ENCODE measurements around the gene EPB41L5. TPM values are rescaled to one million over a fixed set of nuclear protein-coding genes. Genes with fewer than 3 reads are reported as not detected.

The EPB41L5 gene
- total RNA-seq, 1 experiment from 2014 or later: 83.0 TPM

DNA sequence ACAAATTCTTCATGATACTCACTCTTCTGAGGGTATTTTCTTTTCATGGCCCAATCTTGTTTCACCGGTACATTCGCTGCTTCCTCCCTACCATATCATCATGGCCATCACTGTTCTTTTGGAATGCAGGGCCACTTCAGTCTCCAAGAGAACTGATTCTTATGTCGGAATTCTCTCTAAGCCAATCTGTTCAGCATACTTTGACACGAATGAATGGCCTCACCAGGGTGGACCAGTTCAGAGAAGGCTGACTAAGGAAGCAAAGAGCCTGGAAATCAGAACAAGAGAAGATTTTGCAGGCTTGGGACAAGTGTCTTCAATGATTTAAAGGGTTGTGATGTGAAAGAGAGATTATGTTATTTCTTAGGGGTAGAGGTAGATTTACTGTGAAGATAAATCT lies 5.0 kb upstream of the EPB41L5 start:
- Mint-ChIP-seq H3K4me1 (ENCODE audit: low read depth, unreplicated experiment) (peaks cover 13% of the 10 kb centered on the region), H3K4me3 (ENCODE audit: unreplicated experiment) (no peak overlapping the region), H3K9me3 (ENCODE audit: unreplicated experiment) (no peaks in the 10 kb centered on the region), H3K27ac (ENCODE audit: unreplicated experiment) (no peak overlapping the region), H3K36me3 (ENCODE audit: insufficient read depth, unreplicated experiment) (no peaks in the 10 kb centered on the region), H3K27me3 (ENCODE audit: insufficient read depth, unreplicated experiment) (no peaks in the 10 kb centered on the region)
- no peaks in the 10 kb centered on the region for H3K4me1 ChIP-seq
- intact Hi-C loops (cut with micrococcal nuclease; ENCODE audit: unreplicated experiment): no loop called here
- no TSS peak for BruUV-seq (replicated peaks)
- H3K27me3 ChIP-seq (replicated peaks; ENCODE audit: control insufficient read depth, insufficient read depth, low read length): no peaks in the 10 kb centered on the region
- no peaks in the 10 kb centered on the region for H3K9me3 ChIP-seq
- H3K36me3 ChIP-seq (ENCODE audit: control insufficient read depth, insufficient read depth, low read length): no peaks in the 10 kb centered on the region
- no peak overlapping the region for H3K4me3 ChIP-seq (ENCODE audit: low read depth, low read length)
- no peak for TF ChIP-seq CTCF (IDR thresholded peaks at IDR 0.05; ENCODE audit: insufficient read depth in 1 of 2, low read depth in 1 of 2, low read length in 1 of 2, severe bottlenecking in 1 of 2, unreplicated experiment in 1 of 2)
- ChIA-PET CTCF (no interaction called here), POLR2A (no interaction called here)
- DNase-seq: no peak

- POLR2A ChIA-PET: interaction anchor here (0.6 to 1.3 kb wide), 10 partner anchors 8 to 525 kb away, joined by 3 to 13 read pairs (median 4); partner anchors contain the start of gene TMEM185B
- H3K4me1 Mint-ChIP-seq (ENCODE audit: low read depth, unreplicated experiment): peaks cover 28% of the 10 kb centered on the region
- H3K4me3 Mint-ChIP-seq (ENCODE audit: unreplicated experiment): peak overlapping the region; percentile 74
- peak overlapping the region; percentile 81 for H3K27ac Mint-ChIP-seq (ENCODE audit: unreplicated experiment)
- no peak for DNase-seq
- H3K36me3 Mint-ChIP-seq (ENCODE audit: insufficient read depth, unreplicated experiment): peaks cover 24% of the 10 kb centered on the region
- no peaks in the 10 kb centered on the region for H3K27me3 Mint-ChIP-seq (ENCODE audit: insufficient read depth, unreplicated experiment)
- H3K4me1 ChIP-seq: peaks cover 9% of the 10 kb centered on the region
- no peaks in the 10 kb centered on the region for H3K9me3 ChIP-seq
- intact Hi-C loops (cut with micrococcal nuclease; ENCODE audit: unreplicated experiment): loop anchor here (2.0 to 10.0 kb wide), 4 partner anchors 20 to 258 kb away; partner anchors contain the start of gene PTPN4
- no peak for TF ChIP-seq CTCF (IDR thresholded peaks at IDR 0.05; ENCODE audit: insufficient read depth in 1 of 2, low read depth in 1 of 2, low read length in 1 of 2, severe bottlenecking in 1 of 2, unreplicated experiment in 1 of 2)
- BruUV-seq (replicated peaks): TSS peak; percentile 79
- peak overlapping the region; percentile 62 for H3K4me3 ChIP-seq (ENCODE audit: low read depth, low read length)
- H3K27me3 ChIP-seq (replicated peaks; ENCODE audit: control insufficient read depth, insufficient read depth, low read length): no peaks in the 10 kb centered on the region
- no peaks in the 10 kb centered on the region for H3K36me3 ChIP-seq (ENCODE audit: control insufficient read depth, insufficient read depth, low read length)
- H3K9me3 Mint-ChIP-seq (ENCODE audit: unreplicated experiment): no peaks in the 10 kb centered on the region
- CTCF ChIA-PET: no interaction called here
These were observed 514 bp upstream of the EPB41L5 start for GRCh38 chr2:120012363-120012762.

DNA sequence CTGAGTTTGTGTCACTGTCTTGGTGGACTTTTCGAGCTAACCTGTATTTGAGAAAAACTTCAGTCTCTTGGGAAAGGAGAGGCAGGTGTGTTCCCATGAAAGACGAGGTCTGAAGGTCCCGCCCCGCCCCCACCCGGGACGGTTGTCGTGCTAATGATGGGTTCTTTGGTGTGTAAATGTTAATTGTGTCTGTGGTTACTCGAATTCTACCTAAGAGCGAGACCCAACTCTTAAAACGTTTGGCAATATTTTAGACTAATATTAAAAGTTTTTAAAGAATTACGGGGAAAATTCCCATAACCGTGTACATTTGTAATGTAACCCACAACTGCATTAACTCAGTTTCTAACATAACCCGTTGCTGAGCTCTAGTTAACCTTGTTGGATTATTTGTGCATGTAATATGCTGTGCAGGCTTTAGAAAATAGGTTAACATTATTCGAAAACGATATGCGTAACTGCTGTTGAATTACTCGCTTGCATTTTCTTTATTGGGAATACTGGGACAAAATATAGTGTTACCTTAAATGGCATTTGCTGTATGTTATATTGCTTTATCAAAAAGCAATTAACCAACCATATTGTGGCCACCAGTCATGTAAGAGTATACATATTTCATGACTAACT lies 833 bp downstream of the EPB41L5 start:
- Mint-ChIP-seq H3K4me1 (ENCODE audit: low read depth, unreplicated experiment) (peaks cover 23% of the 10 kb centered on the region), H3K27me3 (ENCODE audit: insufficient read depth, unreplicated experiment) (no peaks in the 10 kb centered on the region), H3K36me3 (ENCODE audit: insufficient read depth, unreplicated experiment) (peaks cover 24% of the 10 kb centered on the region), H3K9me3 (ENCODE audit: unreplicated experiment) (no peaks in the 10 kb centered on the region), H3K4me3 (ENCODE audit: unreplicated experiment) (peak overlapping the region; percentile 74), H3K27ac (ENCODE audit: unreplicated experiment) (peak overlapping the region; percentile 81)
- TSS peak; percentile 64 for BruUV-seq (replicated peaks)
- POLR2A ChIA-PET: interaction anchor here (0.5 kb wide), 1 partner anchor 146 kb away, joined by 4 read pairs; no protein-coding TSS in a partner anchor
- CTCF ChIA-PET: interaction anchor here (1.2 kb wide), 1 partner anchor 162 kb away, joined by 5 read pairs; no protein-coding TSS in a partner anchor
- no peaks in the 10 kb centered on the region; the same call in 1 of the 2 replicates for H3K36me3 ChIP-seq (ENCODE audit: control insufficient read depth, insufficient read depth, low read length)
- no peak for TF ChIP-seq CTCF (IDR thresholded peaks at IDR 0.05; ENCODE audit: insufficient read depth in 1 of 2, low read depth in 1 of 2, low read length in 1 of 2, severe bottlenecking in 1 of 2, unreplicated experiment in 1 of 2)
- H3K27me3 ChIP-seq (replicated peaks; ENCODE audit: control insufficient read depth, insufficient read depth, low read length): no peaks in the 10 kb centered on the region
- H3K4me1 ChIP-seq: peaks cover 12% of the 10 kb centered on the region
- no peaks in the 10 kb centered on the region for H3K9me3 ChIP-seq
- intact Hi-C loops (cut with micrococcal nuclease; ENCODE audit: unreplicated experiment): loop anchor here (1.0 to 10.0 kb wide), 5 partner anchors 21 to 259 kb away; partner anchors contain the start of gene PTPN4
- no peak for DNase-seq
- peak overlapping the region; percentile 62 for H3K4me3 ChIP-seq (ENCODE audit: low read depth, low read length)
